Tibial nerve (tissue), 4 donors: ENCODE measurements around the gene GBF1. TPM values are rescaled to one million over a fixed set of nuclear protein-coding genes. Genes with fewer than 3 reads are reported as not detected.

Experiments used
- DNase-seq, 2 donors: peaks; one replicate each; pipeline ENCODE4 v3.0.0-alpha.2; 2019; ENCODE audit warnings: low spot score in 2 of 2
- H3K27ac ChIP-seq, 4 donors: fragments of 200-600 bp; sonication (generic) in 3 of 4; one replicate each; pipeline ENCODE4 v1.5.1; 2017 to 2019; ENCODE audit warnings: mild to moderate bottlenecking in 1 of 4
- H3K27me3 ChIP-seq, 2 donors: fragments of 200-600 bp; sonication (generic) in 1 of 2; one replicate each; pipeline versions ENCODE4 v1.5.1 to v1.6.0; 2017 to 2019
- H3K36me3 ChIP-seq, 3 donors: fragments of 200-600 bp; sonication (generic); one replicate each; pipeline ENCODE4 v1.5.1; 2018 to 2019
- H3K4me1 ChIP-seq, 4 donors: fragments of 200-600 bp; sonication (generic) in 3 of 4; one replicate each; pipeline ENCODE4 v1.5.1; 2017 to 2019
- H3K4me3 ChIP-seq, 4 donors: fragments of 200-600 bp; sonication (generic) in 3 of 4; one replicate each; pipeline ENCODE4 v1.5.1; 2017 to 2019; ENCODE audit warnings: mild to moderate bottlenecking in 1 of 4, moderate library complexity in 1 of 4
- H3K9me3 ChIP-seq, 4 donors: fragments of 200-600 bp; sonication (generic) in 3 of 4; one replicate each; pipeline ENCODE4 v1.5.1; 2017 to 2019
- CTCF ChIP-seq, 5 experiments: fragments of 200-600 bp in 3 of 5; fragments of 450-650 bp in 2 of 5; sonication (generic) in 3 of 5; IDR thresholded peaks; one replicate each; pipeline ENCODE4 v1.5.1; 2016 to 2019; ENCODE audit warnings: antibody characterized with exemption in 5 of 5, mild to moderate bottlenecking in 3 of 5, moderate library complexity in 2 of 5
- EP300 ChIP-seq, 2 donors: sonication (generic); formaldehyde crosslinking; IDR thresholded peaks; one replicate each; pipeline ENCODE4 v1.6.1; 2017; ENCODE audit warnings: antibody characterized with exemption in 2 of 2, mild to moderate bottlenecking in 1 of 2
- POLR2A ChIP-seq, 2 donors: fragments of 450-650 bp; IDR thresholded peaks; one replicate each; pipeline ENCODE4 v1.6.1; 2017; ENCODE audit warnings: antibody characterized with exemption in 2 of 2, mild to moderate bottlenecking in 2 of 2, moderate library complexity in 2 of 2
- WGBS, 2 donors: methylation state at CpG; one replicate each; pipeline ENCODE4 v1.1.5; 2018; 5-methylcytosine and 5-hydroxymethylcytosine counted together
- total RNA-seq, 4 donors: library from RNA; depleted of rRNA; stranded (reverse); fragments of >200 nt; gene quantifications; one replicate each; pipeline ENCODE4 v1.1.0, GENCODE V29; 2016

The GBF1 gene
- total RNA-seq, 4 donors from 2014 or later = 31.0 to 38.0 (median 36.1) TPM

- TF ChIP-seq EP300 (IDR thresholded peaks at IDR 0.05) (no peak), CTCF (IDR thresholded peaks at IDR 0.05) (no peak), POLR2A (IDR thresholded peaks at IDR 0.05) (no peak)
- H3K36me3 ChIP-seq = peaks cover 0 to 9% (median 0%) of the 10 kb centered on the region in 3 donors
- peaks cover 0 to 30% (median 12%) of the 10 kb centered on the region in 4 donors for H3K4me1 ChIP-seq
- DNase-seq = no peak
- H3K27ac ChIP-seq = no peak overlapping the region
- no peaks in the 10 kb centered on the region for H3K9me3 ChIP-seq
- peaks cover 0 to 58% of the 10 kb centered on the region in 2 donors for H3K27me3 ChIP-seq
- H3K4me3 ChIP-seq = no peak overlapping the region
- WGBS, 2 donors = 71 to 75% methylated on average over 12 to 13 of the region's 13 CpGs
These were observed 162.2 kb downstream of the GBF1 start for GRCh38 chr10:102407425-102408130.

GRCh38 chr10:102408131-102408727 lies 162.9 kb downstream of the GBF1 start:
- H3K27ac ChIP-seq = peak overlapping the region in 1 of 4 donors; percentile 50
- TF ChIP-seq EP300 (IDR thresholded peaks at IDR 0.05) (no peak), CTCF (IDR thresholded peaks at IDR 0.05) (no peak), POLR2A (IDR thresholded peaks at IDR 0.05) (no peak)
- no peaks in the 10 kb centered on the region for H3K9me3 ChIP-seq
- peaks cover 0 to 30% (median 12%) of the 10 kb centered on the region in 4 donors for H3K4me1 ChIP-seq
- DNase-seq = no peak
- H3K4me3 ChIP-seq = peak overlapping the region in 3 of 4 donors; percentile 5 to 49 (median 13)
- 41 to 45% methylated on average over 10 to 14 of the region's 14 CpGs for WGBS, 2 donors
- peaks cover 0 to 64% of the 10 kb centered on the region in 2 donors for H3K27me3 ChIP-seq
- H3K36me3 ChIP-seq = peaks cover 0 to 3% (median 0%) of the 10 kb centered on the region in 3 donors

- H3K9me3 ChIP-seq = no peaks in the 10 kb centered on the region
- peaks cover 0 to 72% of the 10 kb centered on the region in 2 donors for H3K27me3 ChIP-seq
- no peaks in the 10 kb centered on the region for H3K36me3 ChIP-seq
- H3K4me3 ChIP-seq = peak overlapping the region; percentile 5 to 49 (median 28)
- H3K27ac ChIP-seq = peak overlapping the region in 1 of 4 donors; percentile 50
- TF ChIP-seq CTCF (IDR thresholded peaks at IDR 0.05) (no peak), POLR2A (IDR thresholded peaks at IDR 0.05) (no peak)
- no peak for DNase-seq
- H3K4me1 ChIP-seq = peaks cover 0 to 25% (median 12%) of the 10 kb centered on the region in 4 donors
- 1% methylated on average over 42 to 60 of the region's 103 CpGs for WGBS, 2 donors
These were observed 163.6 kb downstream of the GBF1 start for GRCh38 chr10:102408728-102409603.

GRCh38 chr10:102409604-102410428 lies 164.5 kb downstream of the GBF1 start:
- Histone ChIP-seq H3K4me3 (peak overlapping the region in 1 of 4 donors; percentile 49), H3K36me3 (no peaks in the 10 kb centered on the region), H3K27me3 (peaks cover 0 to 80% of the 10 kb centered on the region in 2 donors), H3K9me3 (no peaks in the 10 kb centered on the region), H3K4me1 (peaks cover 0 to 25% (median 12%) of the 10 kb centered on the region in 4 donors), H3K27ac (no peak overlapping the region)
- no peak for DNase-seq
- 23 to 24% methylated on average over 19 to 24 of the region's 24 CpGs for WGBS, 2 donors
- no peak for TF ChIP-seq CTCF (IDR thresholded peaks at IDR 0.05)
- no peak for TF ChIP-seq EP300 (IDR thresholded peaks at IDR 0.05)
- TF ChIP-seq POLR2A (IDR thresholded peaks at IDR 0.05) = no peak
